HAP-1 (cell line): ENCODE results near the gene PSMG1.

ENCODE experiments used
- DNase-seq, 2 experiments: peaks; one replicate each; pipeline ENCODE4 v3.0.0-alpha.2; 2016 to 2020; ENCODE audit warnings: low spot score in 2 of 2
- H3K27me3 ChIP-seq: fragments of 250-450 bp; sonication (Bioruptor Pico); 2 replicates; pipeline ENCODE4 v1.5.1; 2020; ENCODE audit warnings: low read depth, mild to moderate bottlenecking, moderate library complexity
- H3K36me3 ChIP-seq: fragments of 250-450 bp; sonication (Bioruptor Pico); replicated peaks from 2 replicates; pipeline ENCODE4 v1.5.1; 2020; ENCODE audit warnings: mild to moderate bottlenecking
- H3K4me1 ChIP-seq: fragments of 250-450 bp; sonication (Bioruptor Pico); 2 replicates; pipeline ENCODE4 v1.5.1; 2020; ENCODE audit warnings: mild to moderate bottlenecking
- H3K4me3 ChIP-seq: fragments of 250-450 bp; sonication (Bioruptor Pico); 2 replicates; pipeline ENCODE4 v1.5.1; 2020; ENCODE audit warnings: mild to moderate bottlenecking, moderate library complexity
- H3K9me3 ChIP-seq: fragments of 250-450 bp; sonication (Bioruptor Pico); 2 replicates; pipeline ENCODE4 v1.5.1; 2020; ENCODE audit warnings: mild to moderate bottlenecking, moderate library complexity
- in situ Hi-C: fragments of 300-500 bp; cut with MboI; formaldehyde crosslinking; loops from 3 replicates; pipeline ENCODE4 v1.14.3; 2020; ENCODE audit warnings: low sequenced_read_pairs, inconsistent platforms, mixed read lengths

The PSMG1 gene

DNA sequence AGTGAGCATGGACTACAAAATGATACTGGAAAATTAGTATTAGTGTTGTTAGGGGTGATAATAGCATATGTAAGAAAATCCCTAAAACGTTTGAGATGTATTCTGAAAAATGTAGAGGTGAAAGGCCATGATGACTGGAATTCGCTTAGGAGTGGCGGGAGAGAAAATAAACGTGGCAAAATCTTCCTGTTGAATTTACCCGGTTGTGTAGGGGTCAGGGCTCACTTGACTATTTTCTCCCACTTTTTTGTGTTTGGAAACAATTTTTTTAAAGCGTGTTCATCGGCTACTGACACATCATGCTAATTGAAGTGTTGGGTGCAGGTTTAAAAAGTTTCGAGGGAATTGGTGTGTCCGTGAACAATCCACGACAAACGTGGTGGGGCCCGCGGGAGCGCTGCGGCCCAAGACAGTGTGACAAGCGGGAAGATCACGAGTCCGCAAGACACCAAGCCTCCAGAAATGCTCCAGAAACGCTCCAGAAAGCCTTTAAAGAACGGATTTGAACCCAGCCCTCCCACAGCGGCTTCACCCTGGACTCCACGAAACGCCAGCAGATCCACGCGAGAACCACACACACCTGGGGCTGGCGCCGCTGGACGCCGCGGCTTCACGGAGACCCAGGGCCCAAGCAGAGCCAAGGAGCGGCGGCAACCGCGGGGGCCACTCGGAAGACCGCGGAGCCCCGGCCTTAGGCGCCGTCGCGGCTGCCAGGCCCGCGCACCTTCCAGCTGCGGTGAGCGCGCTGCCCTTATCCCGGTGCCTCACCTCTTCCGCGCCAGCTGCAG, 573 bp downstream of the PSMG1 start:
- Histone ChIP-seq H3K4me3 (peak overlapping the region; percentile 83), H3K9me3 (no peaks in the 10 kb centered on the region), H3K27me3 (no peaks in the 10 kb centered on the region), H3K4me1 (peaks cover 24% of the 10 kb centered on the region), H3K36me3 (peaks cover 31% of the 10 kb centered on the region)
- in situ Hi-C loops, result loop anchor here (10.0 kb wide), 1 partner anchor 262 kb away; the partner anchor contains the start of gene LCA5L
- peak in 1 of 2 experiments; percentile 27 for DNase-seq

DNA sequence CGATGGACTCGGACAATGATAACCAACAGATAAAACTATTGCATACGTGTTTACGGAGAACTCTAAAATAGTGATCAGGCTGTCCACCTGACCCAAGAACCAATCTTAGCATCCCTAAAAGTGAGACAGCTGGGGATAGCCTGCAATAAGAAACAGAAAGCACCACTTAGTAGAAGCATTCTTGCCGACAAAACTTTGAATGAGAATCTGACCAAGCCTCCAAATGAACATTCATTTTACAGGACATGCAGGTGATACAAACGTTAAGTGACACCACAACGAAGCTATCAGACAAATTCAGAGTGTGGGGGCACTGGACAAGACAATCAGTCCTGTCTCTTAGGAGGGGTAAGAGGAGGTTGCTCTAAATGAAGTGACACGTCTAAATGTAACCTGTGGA, 1.2 kb downstream of the PSMG1 start:
- Histone ChIP-seq H3K4me1 (peaks cover 26% of the 10 kb centered on the region), H3K4me3 (peak overlapping the region; percentile 83), H3K36me3 (peaks cover 37% of the 10 kb centered on the region), H3K27me3 (no peaks in the 10 kb centered on the region), H3K9me3 (no peaks in the 10 kb centered on the region)
- in situ Hi-C loops, result loop anchor here (10.0 kb wide), 1 partner anchor 263 kb away; the partner anchor contains the start of gene LCA5L
- no peak for DNase-seq

DNA sequence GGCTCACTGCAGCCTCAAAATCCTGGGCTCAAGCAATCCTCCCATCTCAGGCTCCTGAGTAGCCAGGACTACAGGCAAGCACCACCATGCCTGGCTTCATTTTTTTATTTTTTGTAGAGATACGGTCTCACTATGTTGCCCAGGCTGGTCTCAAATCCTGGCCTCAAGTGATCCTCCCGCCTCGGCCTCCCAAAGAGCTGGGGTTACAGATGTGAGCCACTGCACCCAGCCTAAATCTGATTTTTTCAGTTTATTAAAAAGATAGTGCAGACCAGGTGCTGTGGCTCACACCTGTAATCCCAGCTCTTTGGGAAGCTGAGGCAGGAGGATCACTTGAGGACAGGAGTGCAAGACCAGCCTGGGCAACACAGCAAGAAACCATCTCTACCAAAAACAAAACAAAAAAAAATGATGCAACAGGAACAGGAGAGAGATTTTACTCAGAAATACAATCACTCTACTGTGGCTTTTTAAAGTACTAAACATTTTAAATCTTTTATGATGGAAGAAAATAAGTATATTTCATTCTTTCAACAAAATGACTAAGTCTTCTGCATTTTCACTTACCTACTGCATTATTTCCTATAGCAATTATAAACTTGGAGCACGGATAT, 1.9 kb downstream of the PSMG1 start:
- in situ Hi-C loops, result loop anchor here (10.0 kb wide), 1 partner anchor 263 kb away; the partner anchor contains the start of gene LCA5L
- H3K4me3 ChIP-seq, result peak overlapping the region; percentile 83

DNA sequence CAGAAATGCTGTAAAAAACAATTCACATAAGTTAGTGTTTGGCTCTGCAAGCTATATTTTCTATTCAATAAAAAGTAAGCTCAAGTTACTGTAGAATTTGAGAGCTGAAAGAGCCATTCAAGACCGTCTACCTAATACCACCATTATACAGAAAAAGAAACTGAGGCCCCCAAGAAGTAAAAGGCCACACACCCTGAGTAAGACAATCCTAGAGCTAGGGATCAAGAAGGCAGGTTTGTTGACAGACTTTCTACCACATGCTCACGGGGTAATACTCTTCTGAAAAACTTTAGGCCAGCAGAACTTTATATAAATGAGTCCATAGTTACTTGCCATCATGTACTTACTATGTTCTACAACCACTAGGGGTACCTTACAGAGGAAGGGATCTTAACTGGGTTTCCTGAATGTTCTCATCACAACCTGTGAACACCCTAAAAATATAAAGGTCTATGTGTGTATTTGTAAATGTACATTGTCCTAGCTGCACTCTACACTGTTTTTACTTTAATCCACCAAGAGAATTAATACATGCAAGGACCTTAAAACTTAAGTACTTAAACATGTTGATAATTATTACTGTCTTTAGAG, 2.7 kb downstream of the PSMG1 start:
- DNase-seq, result no peak
- H3K36me3 ChIP-seq, result peaks cover 51% of the 10 kb centered on the region
- in situ Hi-C loops, result loop anchor here (10.0 kb wide), 1 partner anchor 264 kb away; the partner anchor contains the start of gene LCA5L
- H3K27me3 ChIP-seq, result no peaks in the 10 kb centered on the region
- peaks cover 22% of the 10 kb centered on the region for H3K4me1 ChIP-seq
- no peaks in the 10 kb centered on the region for H3K9me3 ChIP-seq
- H3K4me3 ChIP-seq, result no peak overlapping the region; the same call in 1 of the 2 replicates

More for the DNA sequence above, 1.9 kb downstream of the PSMG1 start:
- no peak for DNase-seq
- Histone ChIP-seq H3K4me1 (peaks cover 26% of the 10 kb centered on the region), H3K27me3 (no peaks in the 10 kb centered on the region), H3K9me3 (no peaks in the 10 kb centered on the region), H3K36me3 (peaks cover 44% of the 10 kb centered on the region)

DNA sequence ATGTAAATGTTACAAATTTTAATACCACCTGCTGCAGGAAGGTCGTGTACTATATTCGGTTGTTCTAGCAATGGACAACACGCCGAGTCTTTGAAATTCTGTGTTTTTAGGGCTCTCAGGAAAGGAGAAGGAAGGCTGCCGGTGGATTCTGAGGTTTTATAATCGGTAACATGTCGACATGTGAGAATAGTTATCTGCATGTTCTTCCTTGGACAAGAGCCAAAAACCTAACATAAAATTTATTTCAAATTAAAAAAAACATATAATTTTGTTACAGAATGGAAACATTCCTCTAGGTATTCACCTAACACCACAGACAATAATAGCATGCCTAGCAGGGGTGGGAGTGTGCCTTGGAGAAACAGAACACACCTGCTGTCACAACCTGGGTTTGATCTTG, 4.8 kb downstream of the PSMG1 start:
- Histone ChIP-seq H3K9me3 (no peaks in the 10 kb centered on the region), H3K4me1 (peaks cover 10% of the 10 kb centered on the region), H3K4me3 (no peak overlapping the region), H3K36me3 (peaks cover 67% of the 10 kb centered on the region), H3K27me3 (no peaks in the 10 kb centered on the region)
- no peak for DNase-seq
- in situ Hi-C loops, result loop anchor here (10.0 kb wide), 1 partner anchor 374 kb away; the partner anchor contains the start of gene ETS2

DNA sequence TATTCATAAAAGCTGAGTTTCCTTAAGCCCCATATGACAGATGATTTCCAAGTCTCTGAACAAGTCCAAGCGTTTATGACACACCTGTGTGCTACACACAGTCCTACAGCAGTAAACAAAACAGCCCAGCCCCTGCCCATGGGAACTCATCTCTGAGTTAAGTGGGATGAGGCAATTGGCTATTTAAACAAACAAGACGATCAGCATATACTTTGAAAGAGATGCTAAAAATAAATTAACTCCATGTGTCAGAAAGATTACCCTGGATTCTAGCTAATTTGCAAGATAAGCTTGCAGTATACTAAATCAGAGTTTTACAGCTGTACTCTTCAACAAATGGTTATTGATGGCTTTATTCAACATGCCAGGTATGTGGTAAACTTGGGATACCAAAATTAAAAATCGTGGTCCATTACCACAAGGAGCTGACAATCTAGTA, 7.0 kb downstream of the PSMG1 start:
- H3K4me1 ChIP-seq, result peaks cover 5% of the 10 kb centered on the region; the same call in 1 of the 2 replicates
- no peaks in the 10 kb centered on the region for H3K27me3 ChIP-seq
- DNase-seq, result no peak
- H3K4me3 ChIP-seq, result no peak overlapping the region
- no peaks in the 10 kb centered on the region for H3K9me3 ChIP-seq
- H3K36me3 ChIP-seq, result peaks cover 68% of the 10 kb centered on the region
- in situ Hi-C loops, result loop anchor here (10.0 kb wide), 1 partner anchor 371 kb away; the partner anchor contains the start of gene ETS2

- Histone ChIP-seq H3K4me3 (no peak overlapping the region), H3K27me3 (no peaks in the 10 kb centered on the region), H3K4me1 (peaks cover 2% of the 10 kb centered on the region; the same call in 1 of the 2 replicates), H3K36me3 (peaks cover 66% of the 10 kb centered on the region), H3K9me3 (no peaks in the 10 kb centered on the region)
- in situ Hi-C loops, result loop anchor here (10.0 kb wide), 1 partner anchor 371 kb away; the partner anchor contains the start of gene ETS2
- DNase-seq, result no peak
Measured at GRCh38 chr21:39175665-39176064, 7.6 kb downstream of the PSMG1 start.

DNA sequence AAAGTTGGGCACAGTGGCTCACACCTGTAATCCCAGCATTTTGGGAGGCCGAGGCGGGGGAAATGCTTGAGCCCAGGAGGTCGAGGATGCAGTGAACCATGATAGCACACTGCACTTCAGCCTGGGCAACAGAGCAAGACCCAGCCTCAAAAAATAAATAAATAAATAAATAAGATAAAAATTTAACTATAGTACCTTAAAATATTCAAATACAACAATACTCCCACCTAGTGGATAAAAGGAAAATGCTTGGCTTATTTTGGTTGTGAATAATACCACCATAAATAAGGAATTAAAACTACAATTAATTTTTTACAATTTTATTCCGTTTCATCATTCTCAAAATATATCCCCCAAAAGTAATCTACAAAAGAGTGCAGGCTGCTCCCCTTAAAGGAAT, 8.1 kb downstream of the PSMG1 start:
- in situ Hi-C loops, result loop anchor here (10.0 kb wide), 1 partner anchor 370 kb away; the partner anchor contains the start of gene ETS2

GRCh38 chr21:39173716-39174680, 9.3 kb downstream of the PSMG1 start:
- no peak overlapping the region for H3K4me3 ChIP-seq
- H3K36me3 ChIP-seq, result peaks cover 49% of the 10 kb centered on the region
- no peaks in the 10 kb centered on the region for H3K27me3 ChIP-seq
- DNase-seq, result no peak
- H3K4me1 ChIP-seq, result 0 out of 2 replicates have a peak, but pooled peaks cover 2% of the 10 kb centered on the region
- no peaks in the 10 kb centered on the region for H3K9me3 ChIP-seq
- in situ Hi-C loops, result loop anchor here (10.0 kb wide), 1 partner anchor 369 kb away; the partner anchor contains the start of gene ETS2

More for the DNA sequence above, 8.1 kb downstream of the PSMG1 start:
- H3K4me1 ChIP-seq, result 0 out of 2 replicates have a peak, but pooled peaks cover 2% of the 10 kb centered on the region
- no peaks in the 10 kb centered on the region for H3K27me3 ChIP-seq
- H3K36me3 ChIP-seq, result peaks cover 60% of the 10 kb centered on the region
- H3K4me3 ChIP-seq, result no peak overlapping the region
- peak in 1 of 2 experiments; percentile 28 for DNase-seq
- H3K9me3 ChIP-seq, result no peaks in the 10 kb centered on the region

DNA sequence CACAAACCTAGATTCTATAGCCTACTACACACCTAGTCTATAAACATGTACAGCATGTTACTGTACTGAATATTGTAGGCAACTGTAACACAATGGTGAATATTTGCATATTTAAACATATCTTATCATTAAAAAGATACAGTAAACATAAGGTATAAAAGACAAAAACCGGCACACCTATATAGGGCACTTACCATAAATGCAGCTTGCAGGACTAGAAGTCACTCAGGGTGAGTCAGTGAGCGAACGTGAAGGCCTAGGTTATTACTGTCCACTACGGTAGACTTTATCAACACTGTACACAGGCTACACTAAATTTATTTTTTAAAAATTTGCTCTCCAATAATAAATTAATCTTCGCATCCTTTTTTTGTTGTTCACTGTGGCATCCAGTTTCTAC, 13.3 kb downstream of the PSMG1 start:
- Histone ChIP-seq H3K4me3 (no peak overlapping the region), H3K9me3 (0 out of 2 replicates have a peak, but pooled peaks cover 4% of the 10 kb centered on the region), H3K27me3 (no peaks in the 10 kb centered on the region), H3K4me1 (no peaks in the 10 kb centered on the region), H3K36me3 (peaks cover 16% of the 10 kb centered on the region)
- in situ Hi-C loops, result loop anchor here (10.0 kb wide), 1 partner anchor 365 kb away; the partner anchor contains the start of gene ETS2
- no peak for DNase-seq

GRCh38 chr21:39168800-39169199, 14.5 kb downstream of the PSMG1 start:
- H3K9me3 ChIP-seq, result 0 out of 2 replicates have a peak, but pooled peaks cover 4% of the 10 kb centered on the region
- DNase-seq, result no peak

GRCh38 chr21:39164523-39164922, 18.7 kb downstream of the PSMG1 start:
- H3K27me3 ChIP-seq, result no peaks in the 10 kb centered on the region
- H3K36me3 ChIP-seq, result no peaks in the 10 kb centered on the region
- no peak for DNase-seq
- H3K4me1 ChIP-seq, result no peaks in the 10 kb centered on the region; the same call in 1 of the 2 replicates
- in situ Hi-C loops, result no loop called here
- H3K4me3 ChIP-seq, result no peak overlapping the region
- 0 out of 2 replicates have a peak, but pooled peaks cover 4% of the 10 kb centered on the region for H3K9me3 ChIP-seq

More at GRCh38 chr21:39168800-39169199, 14.5 kb downstream of the PSMG1 start:
- no peak overlapping the region for H3K4me3 ChIP-seq
- H3K4me1 ChIP-seq, result no peaks in the 10 kb centered on the region
- peaks cover 5% of the 10 kb centered on the region for H3K36me3 ChIP-seq
- in situ Hi-C loops, result no loop called here
- H3K27me3 ChIP-seq, result no peaks in the 10 kb centered on the region
